Erythroblast (primary cell): Measurements from ENCODE around the gene TRIM29.

Source experiments
- GATA1 ChIP-seq: IDR thresholded peaks from 2 replicates; pipeline ENCODE4 v1.6.1; 2011; ENCODE audit warnings: low read depth, mild to moderate bottlenecking, control low read depth, low read length, moderate library complexity
- POLR2A ChIP-seq: IDR thresholded peaks from 2 replicates; pipeline ENCODE4 v1.6.1; 2011; ENCODE audit warnings: mild to moderate bottlenecking, low read length

DNA sequence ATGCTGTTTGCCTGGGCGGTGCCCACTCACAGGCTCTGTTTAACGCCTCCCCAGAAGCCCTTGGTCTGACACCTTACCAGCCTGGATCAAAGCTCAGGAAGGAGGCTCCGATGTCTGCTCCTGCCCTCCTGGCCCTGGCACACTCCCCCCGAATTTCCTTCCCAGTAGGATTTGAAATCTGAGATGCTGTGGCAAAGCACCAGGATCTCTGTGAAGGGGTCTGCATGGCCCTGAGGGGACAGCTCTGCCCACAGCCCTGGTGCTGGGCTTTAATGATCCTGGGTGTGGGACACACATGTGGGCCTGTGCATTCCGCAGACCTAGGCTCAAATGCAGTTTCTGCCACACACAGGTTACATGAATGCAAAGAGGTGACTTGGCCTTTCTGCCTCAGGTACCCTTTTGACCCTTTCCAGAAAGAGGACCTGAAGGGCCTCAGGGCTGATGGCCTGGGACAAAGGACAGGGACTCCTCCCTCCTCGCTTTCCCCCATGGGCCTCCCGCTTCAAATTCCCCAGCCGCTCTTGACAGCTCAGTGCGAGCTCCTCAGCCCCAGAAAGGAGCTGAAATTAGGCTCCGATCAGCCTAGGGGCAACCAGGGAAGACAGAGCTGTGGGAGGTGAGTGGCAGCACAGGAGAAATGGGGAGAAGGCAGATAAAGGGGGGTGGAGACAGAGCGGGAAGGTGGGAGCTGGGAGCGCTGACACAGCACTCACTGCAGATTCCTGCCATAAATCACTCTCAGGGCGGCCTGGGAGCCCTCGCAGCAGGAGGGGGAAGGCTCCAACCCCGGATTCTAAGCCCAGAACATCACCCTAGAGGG lies 41.3 kb downstream of the TRIM29 start:
- TF ChIP-seq POLR2A (no peak), GATA1 (no peak)
